ENCODE data around the gene GH1. TPM values are rescaled to one million over a fixed set of nuclear protein-coding genes. Genes with fewer than 3 reads are reported as not detected.

Gene GH1
- total and polyA plus RNA-seq, 10 donors = 0.29 to 1.5 (median 0.72) TPM; not detected in 2

DNA sequence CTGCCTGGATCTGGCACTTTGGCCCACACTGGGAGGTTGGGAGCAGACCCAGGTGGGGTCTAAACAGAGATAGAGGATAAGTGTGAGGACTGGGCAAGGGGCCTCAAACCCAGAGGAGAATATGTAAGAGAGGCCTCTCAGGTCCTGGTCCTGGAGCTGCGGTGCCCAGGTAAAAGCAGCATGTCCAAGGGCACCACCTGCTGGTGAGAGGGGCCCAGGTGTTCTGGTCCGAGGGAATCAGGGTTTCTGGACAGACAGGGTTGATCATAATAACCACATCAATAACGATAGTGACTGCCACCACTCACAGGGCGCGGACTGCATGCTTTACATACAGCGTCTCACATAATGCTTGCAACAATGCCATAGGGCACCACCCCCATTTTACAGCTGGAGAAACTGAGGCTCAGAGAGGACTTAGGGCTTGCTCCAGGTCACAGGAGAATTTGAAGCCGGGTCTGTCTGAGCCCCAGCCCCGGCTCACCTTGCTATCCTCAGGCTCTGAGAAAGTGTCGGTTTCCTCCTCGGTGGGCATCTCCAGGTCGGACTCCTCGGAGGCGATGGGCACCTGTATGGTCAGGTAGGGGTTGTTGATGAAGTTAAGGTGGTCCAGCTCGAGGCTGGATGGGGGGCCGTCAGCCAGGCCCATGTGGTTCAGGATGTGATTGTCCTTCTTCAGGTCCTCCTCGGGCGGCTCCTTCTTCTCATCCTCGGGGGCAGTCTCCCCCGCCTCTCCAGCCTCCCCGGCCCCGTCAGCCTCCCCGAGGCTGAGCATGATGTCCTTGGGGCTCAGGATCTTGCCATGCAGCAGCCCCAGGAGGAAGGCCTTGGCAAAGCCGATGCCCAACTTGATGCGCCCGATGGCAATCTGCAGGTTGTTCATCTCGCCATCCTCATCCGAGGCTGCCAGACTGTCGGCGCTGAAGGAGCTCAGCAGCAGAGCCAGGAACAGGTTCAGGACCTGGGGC is 32.6 kb upstream of the GH1 start:
- no peak for TF ChIP-seq POLR2A (IDR thresholded peaks at IDR 0.05)
- no peak for TF ChIP-seq POLR2AphosphoS5 (IDR thresholded peaks at IDR 0.05)
- TF ChIP-seq CTCF (IDR thresholded peaks at IDR 0.05 in 8 of 11, conservative IDR thresholded peaks at IDR 0.05 in 3 of 11) = peak in 10 of 11 experiments; percentile 35 to 69 (median 58)
- no peak overlapping the region for H3K27ac ChIP-seq
- intact Hi-C loops (cut with DNase I; ENCODE audit: low total_unique reads) = no loop called here
- H3K36me3 ChIP-seq = no peaks in the 10 kb centered on the region
- H3K9me3 ChIP-seq = no peaks in the 10 kb centered on the region
- DNase-seq = peak; percentile 87
- WGBS, 5 donors = 89 to 96% (median 91%) methylated on average over 27 to 29 of the region's 29 CpGs
- H3K4me3 ChIP-seq = no peak overlapping the region
- H3K4me1 ChIP-seq = peaks cover 9 to 85% (median 42%) of the 10 kb centered on the region in 6 donors
- no peaks in the 10 kb centered on the region for H3K27me3 ChIP-seq (replicated peaks in 1 of 7)

DNA sequence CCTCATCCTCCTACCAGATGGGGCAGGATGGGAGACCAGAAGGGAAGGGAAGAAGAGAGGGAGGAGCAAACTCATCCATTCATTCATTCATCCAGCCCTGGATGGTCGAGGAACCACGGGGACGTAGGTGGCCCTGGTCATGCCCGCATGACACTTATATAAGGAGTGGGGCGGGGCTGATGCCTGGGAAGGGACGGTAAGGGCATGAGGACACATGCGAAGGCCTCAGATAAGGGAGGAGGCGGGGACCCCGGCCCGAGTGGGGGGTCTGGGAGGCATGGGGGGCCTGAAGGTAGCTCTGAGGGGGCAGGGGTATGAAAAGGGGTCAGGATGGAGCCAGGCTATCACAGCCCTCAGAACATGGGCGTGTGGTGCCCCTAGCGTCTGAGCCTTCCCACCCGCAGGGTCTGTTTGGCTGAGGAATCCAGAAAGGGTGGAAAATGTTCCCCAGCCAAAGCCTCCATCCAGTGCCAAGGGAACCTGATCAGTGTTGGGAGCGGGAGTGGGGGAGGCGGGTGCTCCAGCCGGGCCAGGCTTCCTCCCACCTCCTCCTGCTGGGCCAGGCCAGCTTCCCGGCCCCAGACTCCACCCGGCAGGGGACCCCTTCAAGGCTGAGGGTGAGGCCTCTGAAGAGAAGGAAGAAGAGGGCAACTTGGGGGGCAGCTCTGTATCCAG is 31.1 kb upstream of the GH1 start:
- WGBS, 5 donors = 77 to 91% (median 87%) methylated on average over 17 to 18 of the region's 18 CpGs
- no peak for DNase-seq
- intact Hi-C loops (cut with DNase I; ENCODE audit: low total_unique reads) = no loop called here
- H3K27ac ChIP-seq = no peak overlapping the region
- no peaks in the 10 kb centered on the region for H3K27me3 ChIP-seq (replicated peaks in 1 of 7)
- peaks cover 18 to 94% (median 49%) of the 10 kb centered on the region in 6 donors for H3K4me1 ChIP-seq
- no peak overlapping the region for H3K4me3 ChIP-seq
- TF ChIP-seq POLR2A (IDR thresholded peaks at IDR 0.05) (no peak), POLR2AphosphoS5 (IDR thresholded peaks at IDR 0.05) (no peak), CTCF (IDR thresholded peaks at IDR 0.05 in 8 of 11, conservative IDR thresholded peaks at IDR 0.05 in 3 of 11) (no peak)
- H3K9me3 ChIP-seq = no peaks in the 10 kb centered on the region
- H3K36me3 ChIP-seq = no peaks in the 10 kb centered on the region

DNA sequence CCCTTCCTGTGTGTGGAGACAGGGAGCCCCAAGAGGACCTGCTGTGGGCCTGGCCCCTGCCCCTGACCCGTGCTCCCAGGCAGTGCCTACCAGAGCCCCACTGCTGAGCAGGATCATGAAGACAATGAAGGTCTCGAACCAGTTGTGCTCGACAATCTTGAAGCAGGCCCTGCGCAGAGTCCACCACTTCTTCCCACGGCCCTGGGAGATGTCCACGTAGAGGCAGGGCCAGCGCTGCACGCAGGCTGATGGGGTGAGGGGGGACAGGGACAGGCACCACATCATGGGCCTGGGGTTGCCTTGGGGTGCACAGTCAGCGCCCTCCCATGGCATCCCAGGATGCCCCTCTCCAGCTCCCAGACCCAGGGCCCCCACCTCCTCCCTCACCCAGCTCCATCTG is 29.9 kb upstream of the GH1 start:
- TF ChIP-seq POLR2A (IDR thresholded peaks at IDR 0.05) (no peak), POLR2AphosphoS5 (IDR thresholded peaks at IDR 0.05) (no peak), CTCF (IDR thresholded peaks at IDR 0.05 in 8 of 11, conservative IDR thresholded peaks at IDR 0.05 in 3 of 11) (no peak)
- H3K27me3 ChIP-seq (replicated peaks in 1 of 7) = no peaks in the 10 kb centered on the region
- H3K36me3 ChIP-seq = no peaks in the 10 kb centered on the region
- H3K4me3 ChIP-seq = no peak overlapping the region
- H3K9me3 ChIP-seq = no peaks in the 10 kb centered on the region
- no peak overlapping the region for H3K27ac ChIP-seq
- peak; percentile 66 for DNase-seq
- 93 to 95% (median 95%) methylated on average over 9 of the region's 9 CpGs for WGBS, 5 donors
- peaks cover 11 to 84% (median 38%) of the 10 kb centered on the region in 6 donors for H3K4me1 ChIP-seq
- intact Hi-C loops (cut with DNase I; ENCODE audit: low total_unique reads) = no loop called here

All from spleen (tissue), 11 donors.